H9 (cell line): Measurements from ENCODE around the gene GRB10. TPM values are rescaled to one million over a fixed set of nuclear protein-coding genes. Genes with fewer than 3 reads are reported as not detected.

ENCODE experiments used
- DNase-seq: peaks from one replicate; pipeline ENCODE4 v3.0.0-alpha.2; 2017
- H2AFZ ChIP-seq: one replicate; pipeline ENCODE4 v1.6.1; 2013; ENCODE audit warnings: mild to moderate bottlenecking, low read length, control low read depth, moderate library complexity
- H2AK5ac ChIP-seq: 2 replicates; pipeline ENCODE4 v1.6.1; 2013; ENCODE audit warnings: low read length, control low read depth, mixed read lengths; ENCODE audit not compliant: insufficient read length
- H2BK120ac ChIP-seq: one replicate; pipeline ENCODE4 v1.6.1; 2013; ENCODE audit warnings: low read depth, mild to moderate bottlenecking, low read length, control low read depth, inconsistent platforms; ENCODE audit not compliant: poor library complexity, severe bottlenecking
- H2BK12ac ChIP-seq: 2 replicates; pipeline ENCODE4 v1.6.1; 2013; ENCODE audit warnings: low read length, control low read depth, mixed read lengths, low read depth; ENCODE audit not compliant: insufficient read length
- H2BK15ac ChIP-seq: 2 replicates; pipeline ENCODE4 v1.6.1; 2013; ENCODE audit warnings: low read depth, low read length, control low read depth
- H2BK20ac ChIP-seq: one replicate; pipeline ENCODE4 v1.6.1; 2013; ENCODE audit warnings: low read depth, mild to moderate bottlenecking, low read length, control low read depth, inconsistent platforms; ENCODE audit not compliant: poor library complexity, severe bottlenecking
- H2BK5ac ChIP-seq: 2 replicates; pipeline ENCODE4 v1.6.1; 2013; ENCODE audit warnings: low read length, control low read depth, mixed read lengths; ENCODE audit not compliant: insufficient read length
- H3K14ac ChIP-seq: 2 replicates; pipeline ENCODE4 v1.6.1; 2013; ENCODE audit warnings: low read length, control low read depth; ENCODE audit not compliant: insufficient read depth
- H3K18ac ChIP-seq: 2 replicates; pipeline ENCODE4 v1.6.1; 2013; ENCODE audit warnings: low read depth, mild to moderate bottlenecking, mixed read lengths, low read length, control low read depth; ENCODE audit not compliant: insufficient read length
- H3K23ac ChIP-seq: 2 replicates; pipeline ENCODE4 v1.6.1; 2013; ENCODE audit warnings: low read length, control low read depth, mixed read lengths, low read depth; ENCODE audit not compliant: insufficient read length
- H3K23me2 ChIP-seq: 2 replicates; pipeline ENCODE4 v1.6.1; 2013; ENCODE audit warnings: low read depth, mild to moderate bottlenecking, mixed read lengths, low read length, control low read depth; ENCODE audit not compliant: insufficient read length, poor library complexity, severe bottlenecking
- H3K27ac ChIP-seq: 2 replicates; pipeline ENCODE4 v1.5.1; 2013; ENCODE audit warnings: low read length, control low read depth, mixed read lengths, low read depth; ENCODE audit not compliant: insufficient read length
- H3K27me3 ChIP-seq: 2 replicates; pipeline ENCODE4 v1.6.1; 2013; ENCODE audit warnings: low read length, control low read depth, inconsistent platforms; ENCODE audit not compliant: insufficient read depth
- H3K4ac ChIP-seq: 2 replicates; pipeline ENCODE4 v1.6.1; 2013; ENCODE audit warnings: low read depth, mild to moderate bottlenecking, control low read depth, inconsistent platforms, low read length, moderate library complexity
- H3K4me1 ChIP-seq: 2 replicates; pipeline ENCODE4 v1.6.1; 2013; ENCODE audit warnings: low read length, control low read depth, inconsistent platforms; ENCODE audit not compliant: insufficient read depth
- H3K4me2 ChIP-seq: 2 replicates; pipeline ENCODE4 v1.6.1; 2013; ENCODE audit warnings: low read length, control low read depth, mixed read lengths; ENCODE audit not compliant: insufficient read length, insufficient read depth
- H3K56ac ChIP-seq: 2 replicates; pipeline ENCODE4 v1.6.1; 2013; ENCODE audit warnings: low read depth, mild to moderate bottlenecking, mixed read lengths, low read length, control low read depth; ENCODE audit not compliant: insufficient read length
- H3K79me1 ChIP-seq: 2 replicates; pipeline ENCODE4 v1.6.1; 2013; ENCODE audit warnings: low read depth, mild to moderate bottlenecking, moderate library complexity, low read length, control low read depth, inconsistent platforms; ENCODE audit not compliant: insufficient read depth, poor library complexity, severe bottlenecking
- H3K79me2 ChIP-seq: 2 replicates; pipeline ENCODE4 v1.6.1; 2013; ENCODE audit warnings: low read length, control low read depth, inconsistent platforms; ENCODE audit not compliant: insufficient read depth
- H3K9ac ChIP-seq: 2 replicates; pipeline ENCODE4 v1.6.1; 2013; ENCODE audit warnings: low read length, control low read depth, mixed read lengths; ENCODE audit not compliant: insufficient read length; ENCODE audit errors: extremely low read depth
- H3K9me3 ChIP-seq: one replicate; pipeline ENCODE4 v1.6.1; 2013; ENCODE audit warnings: low read depth, low read length, inconsistent platforms; ENCODE audit not compliant: control insufficient read depth
- H3T11ph ChIP-seq: one replicate; pipeline ENCODE4 v1.6.1; 2013; ENCODE audit warnings: mild to moderate bottlenecking, low read length, control low read depth, inconsistent platforms
- H4K20me1 ChIP-seq: one replicate; pipeline ENCODE4 v1.6.1; 2013; ENCODE audit not compliant: control insufficient read depth, insufficient read length, insufficient read depth
- H4K5ac ChIP-seq: 2 replicates; pipeline ENCODE4 v1.6.1; 2013; ENCODE audit warnings: low read depth, mild to moderate bottlenecking, mixed read lengths, low read length, control low read depth; ENCODE audit not compliant: insufficient read length
- H4K8ac ChIP-seq: replicated peaks from 2 replicates; pipeline ENCODE4 v1.6.1; 2013; ENCODE audit warnings: low read length, control low read depth, mixed read lengths, low read depth; ENCODE audit not compliant: insufficient read length
- H4K91ac ChIP-seq: 2 replicates; pipeline ENCODE4 v1.6.1; 2013; ENCODE audit warnings: low read depth, mild to moderate bottlenecking, moderate library complexity, mixed read lengths, low read length, control low read depth; ENCODE audit not compliant: insufficient read length
- H3K27ac Mint-ChIP-seq, 3 experiments: 2 replicates in 2 of 3; 3 replicates in 1 of 3; pipeline ENCODE4 v1.8.0; 2020 to 2021; ENCODE audit warnings: mixed read lengths in 3 of 3, mild to moderate bottlenecking in 1 of 3, moderate library complexity in 1 of 3
- H3K27me3 Mint-ChIP-seq: 2 replicates; pipeline ENCODE4 v1.8.0; 2021; ENCODE audit warnings: low read depth, mild to moderate bottlenecking, moderate library complexity, mixed read lengths
- H3K36me3 Mint-ChIP-seq, 3 experiments: 2 replicates in 2 of 3; 3 replicates in 1 of 3; pipeline ENCODE4 v1.8.0; 2020 to 2021; ENCODE audit warnings: low read depth in 3 of 3, mixed read lengths in 3 of 3; ENCODE audit not compliant: insufficient read depth in 1 of 3
- H3K4me1 Mint-ChIP-seq, 2 experiments: 2 replicates each; pipeline ENCODE4 v1.8.0; 2020; ENCODE audit warnings: mixed read lengths in 2 of 2
- H3K4me3 Mint-ChIP-seq, 2 experiments: 2 replicates in 1 of 2; 3 replicates in 1 of 2; pipeline ENCODE4 v1.8.0; 2020 to 2021; ENCODE audit warnings: mild to moderate bottlenecking in 2 of 2, mixed read lengths in 2 of 2, moderate library complexity in 1 of 2
- H3K9me3 Mint-ChIP-seq, 2 experiments: 2 replicates in 1 of 2; 3 replicates in 1 of 2; pipeline ENCODE4 v1.8.0; 2020; ENCODE audit warnings: mild to moderate bottlenecking in 2 of 2, mixed read lengths in 2 of 2, moderate library complexity in 1 of 2
- CTCF ChIP-seq: fragments of 200-600 bp; sonication (generic); conservative IDR thresholded peaks from 3 replicates; pipeline ENCODE4 v1.8.0; 2021; ENCODE audit warnings: antibody characterized with exemption, mild to moderate bottlenecking
- WGBS: extraction: QIAGEN DNeasy Blood & Tissue Kit; methylation state at CpG from one replicate; pipeline ENCODE4 v1.1.7; 2013; ENCODE audit warnings: missing lambda C conversion rate, low lambda C conversion rate, mixed read lengths; ENCODE audit not compliant: insufficient read length; ENCODE audit errors: extremely low coverage; 5-methylcytosine and 5-hydroxymethylcytosine counted together
- total RNA-seq: library from RNA; stranded (reverse); gene quantifications from 2 replicates; pipeline ENCODE4 v1.2.1, GENCODE V29; 2021

GRB10 gene
- total RNA-seq, 1 experiment from 2014 or later: 108 TPM

- Histone ChIP-seq H3K4ac (no peak overlapping the region), H2BK20ac (no peak overlapping the region), H3K4me2 (no peak overlapping the region), H3K23me2 (no peaks in the 10 kb centered on the region), H4K91ac (no peak overlapping the region), H4K20me1 (no peaks in the 10 kb centered on the region), H2BK15ac (no peak overlapping the region), H3K18ac (no peak overlapping the region), H3T11ph (no peak overlapping the region), H3K4me1 (no peaks in the 10 kb centered on the region), H3K14ac (no peak overlapping the region), H3K27me3 (no peaks in the 10 kb centered on the region), H4K5ac (no peak overlapping the region), H2BK5ac (no peak overlapping the region), H4K8ac (no peak overlapping the region), H2BK120ac (no peak overlapping the region), H3K9me3 (no peaks in the 10 kb centered on the region), H3K9ac (no peak overlapping the region), H2AFZ (no peak overlapping the region), H3K23ac (no peak overlapping the region), H3K56ac (no peak overlapping the region), H2AK5ac (no peak overlapping the region), H2BK12ac (no peak overlapping the region), H3K79me2 (0 out of 2 replicates have a peak, but pooled peaks cover 4% of the 10 kb centered on the region), H3K79me1 (peaks cover 6% of the 10 kb centered on the region), H3K27ac (no peak overlapping the region)
- TF ChIP-seq CTCF: no peak
- Mint-ChIP-seq H3K27me3 (no peaks in the 10 kb centered on the region), H3K9me3 (no peaks in the 10 kb centered on the region), H3K4me1 (peaks cover 20 to 23% of the 10 kb centered on the region in 2 experiments), H3K27ac (no peak overlapping the region), H3K4me3 (no peak overlapping the region), H3K36me3 (peaks cover 4 to 10% (median 4%) of the 10 kb centered on the region in 3 experiments; a peak in 5 of 7 replicates)
- no CpG with 5 or more reads among the region's 1 CpG for WGBS
- DNase-seq: no peak
Measured at GRCh38 chr7:50682573-50682972, 100.1 kb downstream of the GRB10 start.
